ENCODE data around the gene TAS2R13. TPM values are rescaled to one million over a fixed set of nuclear protein-coding genes. Genes with fewer than 3 reads are reported as not detected.

TAS2R13 gene, protein sequence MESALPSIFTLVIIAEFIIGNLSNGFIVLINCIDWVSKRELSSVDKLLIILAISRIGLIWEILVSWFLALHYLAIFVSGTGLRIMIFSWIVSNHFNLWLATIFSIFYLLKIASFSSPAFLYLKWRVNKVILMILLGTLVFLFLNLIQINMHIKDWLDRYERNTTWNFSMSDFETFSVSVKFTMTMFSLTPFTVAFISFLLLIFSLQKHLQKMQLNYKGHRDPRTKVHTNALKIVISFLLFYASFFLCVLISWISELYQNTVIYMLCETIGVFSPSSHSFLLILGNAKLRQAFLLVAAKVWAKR
- 0.11 TPM for polyA plus RNA-seq (ENCODE audit: insufficient read length)

DNA sequence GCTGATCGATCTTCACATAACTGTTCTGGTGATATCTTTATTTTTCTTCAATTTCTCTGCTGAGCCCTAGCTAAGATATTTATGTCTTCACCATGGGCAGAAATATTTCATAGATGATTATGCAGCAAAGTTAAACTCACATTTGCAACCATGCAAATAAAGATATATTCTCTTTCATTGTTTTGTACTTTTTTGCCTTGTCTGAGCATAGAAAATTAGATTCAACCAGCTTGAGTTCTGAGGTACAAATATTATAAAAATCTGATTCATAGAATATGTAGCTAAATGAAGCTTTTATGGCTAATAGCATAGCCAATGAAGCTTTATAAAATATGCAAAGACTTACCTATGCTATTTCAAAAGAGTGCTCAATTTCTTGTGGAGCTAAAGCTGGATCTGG is at the start of gene TAS2R13:
Gene TAS2R13 (minus strand): TSS at position 101 of the 400 bp plus-strand sequence. CDS start 264 bp downstream, outside the sequence.
- no peak for DNase-seq (ENCODE audit: low read depth)

DNA sequence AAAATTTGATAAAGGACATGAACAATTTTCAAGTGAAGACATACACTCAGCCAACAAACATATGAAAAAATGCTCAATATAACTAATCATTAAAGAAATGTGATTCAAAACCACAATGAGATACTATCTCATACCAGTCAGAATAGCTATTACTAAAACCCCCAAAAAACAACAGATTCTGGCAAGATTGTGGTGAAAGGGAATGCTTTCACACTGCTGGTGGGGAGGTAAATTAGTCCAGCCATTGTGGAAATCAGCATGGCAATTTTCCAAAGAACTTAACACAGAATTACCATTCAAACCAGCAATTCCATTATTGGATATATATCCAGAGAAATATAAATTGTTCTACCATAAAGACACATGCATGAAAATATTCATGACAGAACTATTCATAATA is 48.4 kb upstream of the TAS2R13 start:
- DNase-seq (ENCODE audit: low read depth), result no peak

DNA sequence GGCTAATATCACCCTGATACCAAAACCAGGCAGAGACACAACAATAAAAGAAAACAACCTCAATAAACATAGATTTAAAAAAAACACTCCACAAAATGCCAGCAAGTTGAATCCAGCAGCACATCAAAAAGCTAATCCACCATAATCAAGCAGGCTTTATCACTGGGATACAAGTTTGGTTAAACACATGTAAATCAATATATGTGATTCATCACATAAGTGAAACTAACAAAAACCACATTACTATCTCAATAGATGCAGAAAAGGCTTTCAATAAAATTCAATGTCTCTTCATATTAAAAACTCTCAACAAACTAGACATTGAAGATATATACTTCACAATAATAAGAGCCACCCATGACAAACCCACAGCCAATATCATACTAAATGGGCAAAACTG is 46.7 kb upstream of the TAS2R13 start:
- no peak for DNase-seq (ENCODE audit: low read depth)

DNA sequence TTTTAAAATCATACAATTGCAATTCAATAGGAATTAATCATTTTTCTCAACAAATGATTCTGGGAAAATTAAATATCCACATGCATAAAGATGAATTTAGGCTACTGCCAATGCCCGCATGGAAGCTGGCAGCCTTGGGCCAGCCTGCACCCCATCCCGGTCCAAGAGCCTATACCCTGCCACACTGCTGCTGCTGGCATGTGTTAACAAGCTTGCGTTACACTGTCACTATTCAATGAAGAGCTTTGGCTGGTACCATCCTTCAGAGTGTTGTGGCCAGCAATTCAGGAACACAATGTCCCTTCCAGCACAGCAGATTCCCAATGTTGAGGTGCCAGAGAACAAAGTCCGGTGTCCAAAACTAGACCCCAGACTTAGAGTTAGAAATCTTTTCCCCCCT is 43.3 kb upstream of the TAS2R13 start:
- no peak for DNase-seq (ENCODE audit: low read depth)

DNA sequence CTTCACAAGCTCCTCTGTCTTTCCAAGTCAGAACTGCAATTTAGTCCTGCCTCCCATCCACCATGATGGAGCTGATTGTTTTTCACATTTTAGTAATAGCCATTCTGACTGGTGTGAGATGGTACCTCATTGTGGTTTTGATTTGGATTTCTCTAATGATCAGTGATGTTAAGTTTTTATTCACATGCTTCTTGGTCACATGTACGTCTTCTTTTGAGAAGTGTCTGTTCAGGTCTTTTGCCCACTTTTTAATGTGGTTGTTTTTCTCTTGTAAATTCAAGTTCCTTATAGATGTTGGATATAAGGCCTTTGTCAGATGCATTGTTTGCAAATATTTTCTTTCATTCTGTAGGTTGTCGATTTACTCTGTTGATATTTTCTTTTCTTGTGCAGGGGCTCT is 33.8 kb upstream of the TAS2R13 start:
- no peak for DNase-seq (ENCODE audit: low read depth)

DNA sequence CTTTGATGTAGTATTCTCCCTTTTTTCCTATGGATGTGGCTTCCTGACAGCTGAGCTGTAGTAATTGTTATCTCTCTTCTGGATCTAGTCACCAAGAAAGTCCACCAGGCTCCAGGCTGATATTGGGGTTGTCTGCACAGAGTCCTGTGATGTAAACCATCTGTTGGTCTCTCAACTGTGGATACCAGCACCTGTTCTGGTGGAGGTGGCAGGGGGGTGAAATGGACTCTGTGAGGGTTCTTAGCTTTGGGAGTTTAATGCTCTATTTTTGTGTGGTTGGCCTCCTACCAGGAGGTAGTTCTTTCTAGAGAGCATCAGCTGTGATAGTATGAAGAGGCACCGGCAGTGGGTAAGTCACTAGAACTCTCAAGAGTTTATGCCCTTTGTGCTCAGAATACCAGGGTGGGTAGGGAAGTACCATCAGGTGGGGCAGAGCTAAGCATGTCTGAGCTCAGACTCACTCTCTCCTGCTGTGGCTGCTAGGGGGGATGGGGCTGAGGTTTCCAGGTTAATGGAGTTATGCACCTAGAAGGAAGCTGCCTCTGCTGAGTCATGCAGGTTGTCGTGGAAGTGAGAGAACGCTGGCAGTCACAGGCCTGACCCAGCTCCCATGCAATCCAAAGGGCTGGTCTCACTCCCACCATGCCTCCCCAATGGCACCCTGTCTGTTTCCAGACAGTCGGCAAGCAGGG is 32.7 kb upstream of the TAS2R13 start:
- DNase-seq (ENCODE audit: low read depth), result no peak

DNA sequence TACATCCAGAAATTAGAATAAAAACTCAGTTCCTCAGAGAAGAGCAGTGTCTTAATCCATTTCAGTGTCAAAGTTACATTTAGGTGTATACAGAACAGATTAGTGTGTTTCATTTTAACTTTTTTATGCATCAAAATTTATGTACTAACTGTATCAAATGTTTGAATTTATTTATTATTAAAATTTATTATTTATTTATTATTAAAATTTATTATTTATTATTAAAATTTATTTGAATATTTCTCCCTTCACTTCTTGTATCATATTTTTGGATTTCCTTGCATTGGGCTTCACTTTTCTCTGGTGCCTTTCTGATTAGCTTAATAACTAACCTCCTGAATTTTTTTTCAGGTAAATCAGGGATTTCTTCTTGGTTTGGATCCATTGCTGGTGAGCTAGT is 32.0 kb upstream of the TAS2R13 start:
- DNase-seq (ENCODE audit: low read depth), result no peak

DNA sequence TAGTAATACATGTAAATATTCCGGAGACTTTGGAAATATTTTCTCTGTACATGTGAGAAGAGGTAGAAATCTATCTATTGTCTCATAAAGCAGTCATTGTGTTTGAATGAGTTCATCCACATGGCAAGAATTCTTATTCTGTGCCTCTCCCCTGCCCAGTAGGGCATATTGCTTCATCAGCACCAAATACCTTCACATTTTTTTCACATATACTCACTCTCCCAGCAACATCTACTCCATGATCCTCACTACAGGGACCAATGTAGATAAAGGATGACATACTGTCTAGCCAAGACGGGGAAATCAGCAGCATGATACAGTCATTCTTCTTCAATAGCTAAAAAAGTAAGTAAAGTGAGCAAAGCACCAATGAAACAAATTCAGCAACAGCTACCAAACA is 31.0 kb upstream of the TAS2R13 start:
- DNase-seq (ENCODE audit: low read depth), result no peak

DNA sequence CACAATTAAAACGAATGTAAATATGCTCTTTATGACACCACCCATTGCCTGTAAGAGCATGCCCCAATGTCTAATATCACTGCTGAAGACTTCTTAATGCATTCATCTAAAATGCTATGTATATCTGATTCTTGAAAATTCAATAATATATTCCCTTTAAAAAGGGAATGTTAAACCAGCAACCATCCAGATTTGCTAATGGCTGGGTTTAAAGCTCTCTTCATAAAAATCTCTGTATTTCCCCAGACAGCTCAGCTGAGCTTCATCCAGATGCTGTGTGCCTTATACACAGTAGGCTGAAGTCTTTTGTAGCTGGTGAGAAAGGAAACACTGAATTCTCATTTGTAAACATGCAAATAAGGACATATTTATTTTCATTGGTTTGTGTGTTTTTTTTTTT is 29.8 kb upstream of the TAS2R13 start, which contains the start of gene TAS2R14:
Gene TAS2R14 (minus strand): TSS at position 101 of the 400 bp plus-strand sequence. CDS start 56 bp downstream, at position 45.
- no peak for DNase-seq (ENCODE audit: low read depth)

DNA sequence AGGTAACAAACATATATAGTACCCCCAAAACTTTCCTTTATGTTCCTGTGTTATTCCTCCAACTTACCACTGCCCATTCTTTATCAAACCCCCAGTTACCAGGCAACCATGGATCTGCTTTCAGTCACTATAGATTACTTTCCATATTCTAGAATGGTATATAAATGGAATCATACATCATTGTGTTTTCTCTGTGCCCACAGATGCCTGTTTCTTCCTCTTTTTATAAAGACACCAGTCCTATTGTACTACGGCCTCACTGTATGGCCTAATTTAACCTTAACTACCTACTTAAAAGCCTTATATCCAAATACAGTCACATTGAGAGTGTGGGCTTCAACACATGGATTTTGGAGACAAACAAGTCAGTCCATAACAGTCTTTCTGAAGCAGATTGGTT is 27.1 kb upstream of the TAS2R13 start:
- DNase-seq (ENCODE audit: low read depth), result no peak

DNA sequence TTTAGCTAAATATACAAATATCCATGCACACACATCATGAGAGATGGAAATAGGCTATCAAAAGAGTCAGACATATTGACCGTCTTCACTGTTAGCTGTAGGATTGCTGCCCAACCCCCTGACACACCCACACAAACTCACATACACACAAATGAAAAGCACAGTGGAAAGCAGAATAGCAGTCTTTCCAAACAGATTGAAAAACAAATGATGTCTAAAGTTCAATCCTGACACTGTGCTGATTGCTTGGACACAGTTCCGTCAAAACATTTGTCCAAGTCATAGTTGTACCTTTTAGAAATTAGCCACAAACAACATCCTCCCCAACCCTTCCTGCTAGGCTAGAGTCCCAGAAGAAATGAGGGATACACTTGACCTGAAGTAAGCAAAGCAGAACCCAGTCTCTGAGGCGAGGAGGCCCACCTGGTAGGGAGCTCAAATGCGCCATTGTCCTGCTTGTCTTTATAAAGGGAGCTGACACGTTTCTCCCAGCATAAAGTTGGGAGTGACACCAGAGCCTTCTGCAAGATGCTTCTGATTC is 19.5 kb upstream of the TAS2R13 start, which contains the start of gene PRH2:
Gene PRH2 (plus strand): TSS at position 491 of the 541 bp plus-strand sequence. CDS start 38 bp downstream, at position 529.
- no peak for DNase-seq (ENCODE audit: low read depth)

DNA sequence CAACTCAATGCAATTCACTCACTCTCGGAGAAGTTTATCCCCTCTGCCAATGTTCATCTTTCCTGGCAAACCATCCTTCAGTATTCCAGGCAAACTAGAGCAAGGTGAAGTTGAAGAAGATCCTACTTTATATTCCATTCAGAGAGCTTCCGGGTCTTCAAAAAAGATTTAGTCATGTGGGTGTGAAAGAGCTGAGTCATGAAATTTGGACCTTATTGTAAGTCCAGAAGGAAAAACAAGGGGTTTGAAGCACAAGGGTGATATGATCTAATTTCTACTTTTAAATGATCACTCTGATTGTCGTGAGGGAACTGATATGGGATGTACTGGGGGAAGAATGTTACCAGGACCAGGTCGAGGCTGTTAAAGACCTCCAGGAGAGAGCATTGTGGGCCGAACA is 16.9 kb upstream of the TAS2R13 start:
- DNase-seq (ENCODE audit: low read depth), result no peak

DNA sequence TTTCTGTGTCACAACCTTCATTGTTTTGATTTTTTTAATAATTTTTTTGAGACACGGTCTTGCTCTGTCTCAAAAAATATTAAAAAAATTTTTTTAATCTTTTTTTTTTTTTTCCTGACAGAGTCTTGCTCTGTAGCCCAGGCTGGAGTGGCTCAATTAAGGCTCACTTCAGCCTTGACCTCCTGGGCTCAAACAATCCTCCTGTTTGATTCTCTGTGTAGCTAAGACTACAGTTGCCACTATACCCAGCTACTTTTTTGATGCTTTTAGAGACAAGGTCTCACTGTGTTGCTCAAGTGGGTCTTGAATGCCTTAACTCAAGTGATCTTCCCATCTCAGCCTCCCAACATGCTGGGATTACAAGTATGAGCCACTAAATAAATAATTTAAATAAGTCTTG is 10.4 kb upstream of the TAS2R13 start:
- no peak for DNase-seq (ENCODE audit: low read depth)

DNA sequence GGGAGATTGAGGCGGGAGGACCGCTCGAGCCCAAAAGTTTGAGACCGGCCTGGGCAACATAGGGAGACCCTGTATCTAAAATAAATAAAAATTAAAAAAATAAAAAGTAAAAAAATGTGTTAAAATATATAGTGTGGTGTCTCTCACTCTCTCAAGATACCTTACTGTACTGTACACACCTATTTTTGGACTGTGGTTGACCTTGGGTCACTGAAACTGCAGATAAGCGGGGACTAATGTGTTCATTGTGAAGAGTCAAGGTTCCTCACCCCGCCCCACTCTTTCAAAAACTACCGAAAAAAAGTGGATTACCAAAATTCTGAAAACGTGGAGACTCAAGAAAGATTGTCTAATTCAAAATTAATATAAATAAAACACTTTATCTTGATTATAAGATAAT is 1.0 kb upstream of the TAS2R13 start:
- DNase-seq (ENCODE audit: low read depth), result no peak

DNA sequence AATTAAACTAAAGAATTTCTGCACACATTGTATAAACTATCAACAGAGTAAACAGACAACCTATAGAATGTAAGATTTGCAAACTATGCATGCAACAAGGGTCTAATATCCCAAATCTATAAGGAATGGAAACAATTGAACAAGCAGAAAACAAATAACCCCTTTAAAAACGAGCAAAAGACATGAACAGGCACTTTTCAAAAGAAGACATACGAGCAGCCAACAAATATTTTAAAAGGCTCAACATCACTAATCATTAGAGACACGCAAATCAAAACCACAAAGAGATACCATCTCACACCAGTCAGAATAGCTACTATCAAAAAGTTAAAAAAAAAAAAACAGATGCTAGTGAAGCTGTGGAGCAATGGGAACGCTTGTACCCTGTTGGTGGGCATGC is 4.7 kb downstream of the TAS2R13 start:
- no peak for DNase-seq (ENCODE audit: low read depth)

DNA sequence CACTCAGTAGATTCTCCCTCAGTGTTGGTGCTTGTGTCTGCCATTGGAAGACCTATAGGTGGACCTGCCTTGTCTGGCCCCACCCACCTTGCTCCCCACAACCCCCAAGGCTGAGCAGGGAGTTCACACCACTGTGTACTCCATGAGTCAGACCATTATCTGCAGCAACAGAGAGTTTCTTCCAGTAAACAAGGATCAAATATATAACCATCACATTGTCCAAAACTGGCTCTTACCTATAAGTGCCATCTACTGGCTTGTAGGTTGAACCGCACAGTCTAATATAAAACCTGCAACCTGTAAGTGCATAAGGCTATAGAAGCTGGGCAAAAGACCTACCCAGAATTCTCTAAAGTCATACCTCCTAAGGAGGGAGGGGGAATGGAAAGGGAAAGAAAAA is 7.9 kb downstream of the TAS2R13 start:
- DNase-seq (ENCODE audit: low read depth), result no peak

DNA sequence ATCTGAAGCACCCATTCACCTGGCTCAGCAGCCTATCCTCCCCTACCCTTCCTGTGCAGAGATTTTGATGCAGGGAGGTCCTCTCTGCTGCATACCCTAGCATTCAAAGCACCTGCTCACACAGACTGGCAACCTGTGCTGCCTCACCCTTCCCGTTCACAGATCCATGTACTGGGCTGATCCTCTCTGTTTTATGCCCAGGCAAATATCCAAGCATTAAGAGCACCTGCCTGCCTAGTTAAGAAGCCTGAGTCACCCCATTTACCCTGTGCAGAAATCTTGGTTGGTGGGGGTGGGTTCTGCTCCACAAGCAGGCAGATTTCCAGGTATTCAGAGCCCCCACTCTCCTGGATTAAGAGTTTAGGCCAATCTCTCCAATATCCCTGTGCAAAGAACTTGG is 8.4 kb downstream of the TAS2R13 start:
- no peak for DNase-seq (ENCODE audit: low read depth)

DNA sequence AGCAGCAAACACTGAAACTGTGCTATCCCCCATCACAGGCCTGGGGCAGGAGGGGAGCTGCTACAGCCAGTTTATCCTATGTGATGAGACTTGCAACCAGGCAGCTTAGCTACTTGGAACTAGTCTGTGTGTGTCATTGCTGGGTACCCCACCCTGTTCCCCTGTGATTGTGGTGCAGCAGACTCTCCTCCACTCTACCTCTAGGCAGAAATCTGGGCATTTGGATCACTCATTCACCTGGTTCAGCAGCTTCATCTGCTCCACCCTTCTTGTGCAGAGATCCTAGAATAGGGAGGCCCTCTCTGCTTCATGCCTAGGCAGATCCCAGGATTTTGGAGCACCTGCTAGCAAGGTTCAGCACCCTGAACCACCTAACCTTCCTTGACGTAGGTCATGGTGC is 8.8 kb downstream of the TAS2R13 start:
- DNase-seq (ENCODE audit: low read depth), result no peak

DNA sequence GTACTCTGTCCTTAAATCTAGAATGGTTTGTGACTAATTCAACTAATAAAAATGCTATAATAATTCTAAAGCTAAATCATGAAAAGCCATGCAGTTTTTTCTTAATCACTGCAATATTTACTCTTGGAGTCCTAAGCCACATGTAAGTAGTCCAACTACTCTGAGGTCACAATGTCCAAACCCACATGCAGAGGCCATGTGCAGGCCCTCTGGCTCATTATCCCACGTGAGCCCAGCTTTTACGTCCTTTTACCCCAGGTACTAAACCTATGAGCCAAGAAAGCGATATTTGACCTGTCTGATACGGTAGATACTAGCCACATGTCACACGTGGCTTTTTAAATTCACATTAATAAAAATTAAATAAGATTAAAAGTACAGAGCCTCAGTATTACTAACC is 12.5 kb downstream of the TAS2R13 start:
- DNase-seq (ENCODE audit: low read depth), result no peak

DNA sequence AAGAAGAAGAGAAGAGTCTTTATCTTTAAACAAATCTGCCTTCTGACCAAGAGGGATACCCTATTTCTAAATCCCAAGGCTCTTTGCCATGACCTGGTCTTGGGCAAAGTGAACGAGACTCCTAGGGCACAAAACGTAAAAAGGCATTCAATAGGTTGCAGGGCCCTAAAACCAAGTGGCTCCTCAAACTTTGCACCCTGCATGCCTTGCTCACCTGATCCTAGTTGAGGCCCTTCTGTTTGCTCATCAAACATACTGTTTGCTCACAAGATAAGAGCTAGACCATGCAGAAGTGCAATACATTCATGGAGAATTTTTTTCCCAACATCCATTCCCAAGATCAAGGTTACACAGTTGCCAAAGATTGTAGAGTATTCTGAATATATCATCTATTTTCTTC is 17.4 kb downstream of the TAS2R13 start:
- DNase-seq (ENCODE audit: low read depth), result no peak

DNA sequence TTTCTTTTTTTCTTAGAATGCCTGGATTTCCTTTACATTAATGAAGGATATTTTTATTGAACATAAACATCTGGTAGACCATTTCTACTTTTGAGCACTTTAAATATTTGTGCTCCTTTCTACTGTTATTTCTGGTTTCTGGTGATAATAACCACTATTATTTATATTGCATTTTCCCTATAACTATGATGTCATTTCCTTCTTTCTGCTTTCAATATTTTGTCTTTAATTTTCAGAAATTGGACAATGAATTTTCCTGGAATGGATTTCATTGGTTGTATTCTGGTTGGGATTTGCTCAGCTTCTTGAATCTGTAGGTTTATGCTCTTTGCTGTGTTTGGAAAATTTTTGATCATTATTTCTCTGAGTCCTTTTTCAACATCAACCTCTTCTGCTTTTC is 20.1 kb downstream of the TAS2R13 start:
- DNase-seq (ENCODE audit: low read depth), result no peak

DNA sequence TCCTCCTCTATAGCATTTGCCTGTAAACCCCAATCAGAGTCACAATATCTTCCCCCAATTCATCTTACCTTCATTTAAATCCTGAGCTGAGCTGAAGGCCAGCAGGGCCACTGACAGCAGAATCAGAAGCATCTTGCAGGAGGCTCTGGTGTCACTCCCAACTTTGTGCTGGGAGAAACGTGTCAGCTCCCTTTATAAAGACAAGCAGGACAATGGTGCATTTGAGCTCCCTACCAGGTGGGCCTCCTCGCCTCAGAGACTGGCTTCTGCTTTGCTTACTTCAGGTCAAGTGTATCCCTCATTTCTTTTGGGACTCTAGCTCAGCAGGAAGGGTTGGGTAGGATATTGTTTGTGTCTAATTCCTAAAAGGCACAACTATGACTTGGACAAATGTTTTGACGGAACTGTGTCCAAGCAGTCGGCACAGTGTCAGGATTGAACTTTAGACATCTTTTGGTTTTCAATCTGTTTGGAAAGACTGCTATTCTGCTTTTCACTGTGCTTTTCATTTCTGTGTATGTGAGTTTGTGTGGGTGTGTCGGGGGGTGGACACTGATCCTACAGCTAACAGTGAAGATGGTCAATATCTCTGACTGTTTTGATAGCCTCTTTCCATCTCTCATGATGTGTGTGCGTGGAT is 25.2 kb downstream of the TAS2R13 start, which contains the start of gene PRH1:
Gene PRH1 (minus strand): TSS at position 170 of the 640 bp plus-strand sequence. CDS start 38 bp downstream, at position 132.
- no peak for DNase-seq (ENCODE audit: low read depth)

All from forelimb muscle (tissue), 1 donor.